Skeletal muscle satellite cell (primary cell): Measurements from ENCODE around the gene ST8SIA1.

ENCODE experiments used
- H3K27me3 ChIP-seq: 2 replicates; pipeline ENCODE4 v1.7.0; 2013; ENCODE audit warnings: low read length; ENCODE audit not compliant: control insufficient read depth, insufficient read depth
- H3K36me3 ChIP-seq: 2 replicates; pipeline ENCODE4 v1.7.0; 2013; ENCODE audit warnings: mild to moderate bottlenecking, control low read depth, low read length; ENCODE audit not compliant: insufficient read depth
- H3K4me1 ChIP-seq: 2 replicates; pipeline ENCODE4 v1.7.0; 2013; ENCODE audit warnings: low read length; ENCODE audit not compliant: control insufficient read depth, insufficient read depth
- H3K4me2 ChIP-seq: 2 replicates; pipeline ENCODE4 v1.7.0; 2013; ENCODE audit warnings: mild to moderate bottlenecking, low read length
- H3K4me3 ChIP-seq: 2 replicates; pipeline ENCODE4 v1.7.0; 2013; ENCODE audit warnings: low read length
- H3K9ac ChIP-seq: 2 replicates; pipeline ENCODE4 v1.7.0; 2013; ENCODE audit warnings: mild to moderate bottlenecking, low read depth, low read length, moderate library complexity
- H3K9me3 ChIP-seq: replicated peaks from 2 replicates; pipeline ENCODE4 v1.7.0; 2013; ENCODE audit warnings: mild to moderate bottlenecking, control low read depth, low read length

The ST8SIA1 gene

DNA sequence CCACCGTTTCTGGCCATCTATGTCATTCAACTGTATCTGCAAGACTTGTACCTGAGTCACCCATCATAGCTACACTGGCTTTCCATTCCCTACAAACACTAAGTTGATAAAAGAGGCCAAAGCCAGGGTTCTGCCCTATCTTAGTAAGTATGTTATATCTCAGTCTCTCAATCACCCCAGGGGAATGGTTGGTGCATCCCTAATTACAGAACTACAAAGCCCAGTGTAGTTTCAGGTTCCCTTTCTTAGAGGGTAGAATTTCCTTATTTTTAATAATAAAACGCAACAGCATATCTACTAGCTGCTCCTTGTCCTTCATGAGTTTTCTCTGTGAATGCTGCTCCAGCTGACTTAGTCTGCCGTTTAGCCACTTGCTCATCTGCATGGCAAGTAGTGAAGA, 57.6 kb downstream of the ST8SIA1 start:
- Histone ChIP-seq H3K4me1 (peaks cover 25% of the 10 kb centered on the region), H3K9me3 (no peaks in the 10 kb centered on the region), H3K9ac (no peak overlapping the region), H3K27me3 (no peaks in the 10 kb centered on the region), H3K36me3 (no peaks in the 10 kb centered on the region), H3K4me2 (no peak overlapping the region), H3K4me3 (no peak overlapping the region)

DNA sequence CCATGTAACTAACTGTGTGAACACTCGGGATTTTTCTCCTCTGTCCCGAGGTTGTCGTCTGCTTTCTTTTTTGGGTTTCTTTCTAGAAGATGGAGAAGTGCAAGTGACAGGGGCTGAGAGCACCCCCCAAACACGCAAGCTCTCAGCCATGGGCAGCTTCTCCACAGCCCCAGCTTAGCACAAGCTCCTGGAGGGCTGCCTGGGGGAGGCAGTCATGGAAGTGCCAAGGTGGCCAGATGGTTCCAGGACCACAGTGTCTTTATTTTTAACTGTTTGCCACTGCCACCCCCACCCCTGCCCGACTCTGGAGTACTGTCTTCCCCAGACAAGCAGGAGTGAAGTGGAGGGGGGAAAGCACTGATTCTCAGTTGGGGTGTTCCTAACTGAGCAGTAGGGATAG, 58.2 kb downstream of the ST8SIA1 start:
- no peaks in the 10 kb centered on the region for H3K36me3 ChIP-seq
- peaks cover 29% of the 10 kb centered on the region for H3K4me1 ChIP-seq
- H3K9ac ChIP-seq, result peak overlapping the region; percentile 64
- H3K9me3 ChIP-seq, result no peaks in the 10 kb centered on the region
- peak overlapping the region; percentile 28 for H3K4me3 ChIP-seq
- H3K27me3 ChIP-seq, result no peaks in the 10 kb centered on the region
- peak overlapping the region; percentile 63 for H3K4me2 ChIP-seq

DNA sequence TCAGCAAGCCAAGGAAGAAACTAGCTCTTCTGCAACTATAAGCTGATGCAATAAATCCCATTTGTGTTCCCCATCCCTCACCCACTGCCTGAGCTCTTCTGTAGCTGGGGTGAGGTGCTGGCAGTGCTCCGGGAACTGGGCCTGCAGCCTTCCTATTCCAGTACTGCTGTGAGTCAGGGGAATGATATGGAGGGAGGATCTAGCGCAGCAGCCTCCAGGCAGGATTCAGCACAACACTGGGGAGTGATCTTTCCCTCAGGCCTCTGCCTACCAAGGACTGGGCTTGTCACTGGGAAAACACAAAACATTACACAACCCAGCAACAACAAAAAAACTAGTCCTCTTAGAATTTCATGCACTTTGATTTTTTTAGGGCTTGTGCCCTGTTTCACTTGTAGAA, 58.7 kb downstream of the ST8SIA1 start:
- Histone ChIP-seq H3K27me3 (no peaks in the 10 kb centered on the region), H3K9me3 (no peaks in the 10 kb centered on the region), H3K9ac (peak overlapping the region; percentile 64), H3K4me1 (peaks cover 33% of the 10 kb centered on the region), H3K4me3 (peak overlapping the region; percentile 28), H3K4me2 (peak overlapping the region; percentile 63), H3K36me3 (no peaks in the 10 kb centered on the region)

DNA sequence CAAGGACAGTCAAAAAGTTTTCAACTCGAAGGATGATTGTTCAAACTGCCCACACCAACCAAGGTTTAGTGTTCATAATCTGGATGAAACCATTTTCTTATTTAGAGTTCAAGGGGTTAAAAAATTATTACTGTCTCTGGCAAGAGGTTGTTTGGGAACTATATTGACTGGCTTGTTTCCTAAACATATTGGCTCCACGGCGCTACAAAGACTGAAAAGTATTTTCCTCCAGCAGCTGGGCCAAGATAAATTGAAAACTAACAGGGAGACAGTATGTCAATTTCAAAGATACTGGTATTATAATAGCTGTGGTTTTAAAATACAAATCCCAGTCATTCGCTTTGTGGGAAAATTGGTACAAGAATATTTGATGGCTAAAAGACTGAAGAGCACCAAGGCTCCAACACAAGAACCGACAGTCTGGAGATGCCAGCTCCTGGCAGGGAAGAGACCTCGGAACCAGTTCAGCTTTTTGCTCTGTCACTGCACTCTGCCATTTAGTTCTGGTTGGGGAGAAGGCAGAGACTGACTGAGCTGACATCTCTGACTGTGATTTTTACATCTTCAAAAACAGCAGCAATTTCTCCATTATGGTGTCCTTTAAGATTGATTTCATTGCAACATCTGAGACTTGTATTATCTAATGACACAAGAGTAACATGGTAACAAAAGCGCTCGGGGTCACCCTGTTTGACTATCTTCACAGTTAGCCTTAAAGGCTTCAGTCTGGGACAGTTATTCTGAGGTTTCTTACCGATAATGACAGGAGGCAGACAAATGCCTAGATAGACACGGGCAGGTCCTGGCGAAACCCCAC, 62.0 kb downstream of the ST8SIA1 start:
- H3K36me3 ChIP-seq, result no peaks in the 10 kb centered on the region
- H3K4me1 ChIP-seq, result peaks cover 36% of the 10 kb centered on the region
- H3K4me3 ChIP-seq, result no peak overlapping the region
- no peaks in the 10 kb centered on the region for H3K27me3 ChIP-seq
- no peak overlapping the region for H3K4me2 ChIP-seq
- H3K9ac ChIP-seq, result no peak overlapping the region
- no peaks in the 10 kb centered on the region for H3K9me3 ChIP-seq

DNA sequence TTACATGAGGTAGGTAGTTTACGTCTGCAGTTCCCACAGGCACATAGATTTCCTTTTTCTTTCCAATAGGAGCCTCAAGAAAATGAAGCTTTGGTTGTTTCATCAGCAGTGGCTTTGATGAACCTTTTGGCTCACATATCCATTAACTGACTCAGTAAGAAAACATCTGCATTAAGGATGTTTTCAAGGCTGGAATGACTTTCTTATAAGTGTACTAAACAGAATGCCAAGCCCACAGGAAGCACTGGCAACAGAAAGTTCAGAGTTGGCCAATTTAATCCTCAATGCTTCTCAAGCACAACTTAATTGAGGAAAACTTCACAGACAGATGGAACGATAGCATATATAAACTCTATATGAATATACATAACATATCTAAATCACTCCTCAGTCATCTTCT, 63.5 kb downstream of the ST8SIA1 start:
- no peak overlapping the region for H3K4me3 ChIP-seq
- H3K27me3 ChIP-seq, result no peaks in the 10 kb centered on the region
- H3K36me3 ChIP-seq, result no peaks in the 10 kb centered on the region
- peak overlapping the region; percentile 43 for H3K4me2 ChIP-seq
- H3K4me1 ChIP-seq, result peaks cover 27% of the 10 kb centered on the region
- H3K9me3 ChIP-seq, result no peaks in the 10 kb centered on the region
- no peak overlapping the region for H3K9ac ChIP-seq

DNA sequence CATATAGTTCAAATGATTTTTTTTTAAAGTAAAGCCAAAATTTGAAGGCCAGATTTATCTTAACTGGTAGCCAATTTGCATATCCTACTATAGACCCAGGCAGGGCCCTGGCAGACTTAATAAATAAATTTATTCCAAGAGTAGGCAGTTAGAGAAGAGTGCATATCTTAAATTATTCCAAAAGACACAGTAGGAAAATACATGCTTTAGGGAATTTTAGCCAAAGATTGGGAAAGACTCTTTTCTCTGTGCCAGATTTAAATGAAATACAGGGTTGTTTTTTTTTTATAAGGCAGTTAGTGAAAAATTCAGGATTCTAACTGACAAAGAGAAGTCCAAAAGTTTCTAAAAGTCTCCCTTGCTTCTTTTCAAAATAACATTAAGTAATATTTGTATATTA, 65.5 kb downstream of the ST8SIA1 start:
- H3K4me1 ChIP-seq, result peaks cover 20% of the 10 kb centered on the region
- no peak overlapping the region for H3K4me3 ChIP-seq
- H3K9me3 ChIP-seq, result no peaks in the 10 kb centered on the region
- no peak overlapping the region for H3K9ac ChIP-seq
- H3K27me3 ChIP-seq, result no peaks in the 10 kb centered on the region
- H3K4me2 ChIP-seq, result no peak overlapping the region
- no peaks in the 10 kb centered on the region for H3K36me3 ChIP-seq

DNA sequence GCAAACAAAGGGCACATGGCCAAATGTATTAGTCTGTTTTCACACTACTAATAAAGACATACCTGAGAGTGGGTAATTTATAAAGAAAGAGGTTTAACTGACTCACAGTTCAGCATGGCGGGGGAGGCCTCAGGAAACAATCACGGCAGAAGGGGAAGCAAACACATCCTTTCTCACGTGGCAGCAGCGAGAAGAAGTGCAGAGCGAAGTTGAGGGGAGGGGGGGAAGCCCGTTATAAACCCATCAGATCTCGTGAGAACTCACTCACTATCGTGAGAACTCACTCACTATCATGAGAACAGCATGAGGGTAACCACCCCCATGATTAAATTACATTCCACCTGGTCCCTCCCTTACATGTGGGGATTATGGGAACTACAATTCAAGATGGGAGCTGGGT, 66.1 kb downstream of the ST8SIA1 start:
- no peak overlapping the region for H3K9ac ChIP-seq
- no peaks in the 10 kb centered on the region for H3K9me3 ChIP-seq
- no peak overlapping the region for H3K4me2 ChIP-seq
- H3K4me1 ChIP-seq, result peaks cover 20% of the 10 kb centered on the region
- H3K27me3 ChIP-seq, result no peaks in the 10 kb centered on the region
- no peak overlapping the region for H3K4me3 ChIP-seq
- H3K36me3 ChIP-seq, result no peaks in the 10 kb centered on the region

DNA sequence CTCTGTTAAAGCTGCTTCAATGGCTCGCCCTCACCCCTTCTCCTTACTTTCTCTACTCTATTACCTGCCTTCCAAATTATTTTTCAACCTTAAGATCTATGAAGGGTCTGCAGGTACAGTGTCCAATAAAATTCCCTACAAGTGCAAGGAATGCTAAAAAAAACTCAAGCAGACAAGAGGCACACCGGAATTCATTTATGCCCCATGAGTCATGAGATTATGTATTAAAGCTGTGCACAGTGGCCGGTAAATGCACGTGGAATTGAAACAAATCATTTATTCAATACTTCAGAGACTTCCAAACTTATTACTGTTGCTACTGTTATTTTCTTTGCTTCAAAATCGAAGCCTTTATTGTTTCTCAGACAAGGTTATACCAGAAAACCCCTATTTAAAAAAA, 68.4 kb downstream of the ST8SIA1 start:
- no peaks in the 10 kb centered on the region for H3K36me3 ChIP-seq
- peaks cover 12% of the 10 kb centered on the region for H3K4me1 ChIP-seq
- H3K4me2 ChIP-seq, result no peak overlapping the region
- no peaks in the 10 kb centered on the region for H3K9me3 ChIP-seq
- no peak overlapping the region for H3K4me3 ChIP-seq
- no peaks in the 10 kb centered on the region for H3K27me3 ChIP-seq
- no peak overlapping the region for H3K9ac ChIP-seq

DNA sequence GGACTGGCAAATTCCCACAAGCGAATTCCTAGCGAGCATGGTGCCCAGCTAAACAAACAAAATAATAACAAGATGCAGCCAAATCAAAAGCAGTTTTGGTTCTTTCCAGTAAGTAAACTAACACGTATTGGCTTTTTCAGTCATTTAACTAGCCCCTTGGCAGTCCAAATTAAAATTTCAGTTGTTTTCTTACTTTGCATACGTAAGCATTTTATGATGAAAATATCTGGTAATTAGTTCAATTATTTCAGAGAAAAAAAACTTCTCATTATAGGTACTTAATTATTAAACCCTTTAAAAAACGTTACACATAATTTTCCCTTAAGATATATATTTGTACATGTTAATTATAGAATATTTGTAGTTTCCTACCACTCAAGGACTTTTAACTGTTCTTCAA, 70.1 kb downstream of the ST8SIA1 start:
- Histone ChIP-seq H3K36me3 (no peaks in the 10 kb centered on the region), H3K4me3 (no peak overlapping the region), H3K9me3 (no peaks in the 10 kb centered on the region), H3K4me2 (no peak overlapping the region), H3K27me3 (no peaks in the 10 kb centered on the region), H3K9ac (no peak overlapping the region), H3K4me1 (peaks cover 8% of the 10 kb centered on the region)

DNA sequence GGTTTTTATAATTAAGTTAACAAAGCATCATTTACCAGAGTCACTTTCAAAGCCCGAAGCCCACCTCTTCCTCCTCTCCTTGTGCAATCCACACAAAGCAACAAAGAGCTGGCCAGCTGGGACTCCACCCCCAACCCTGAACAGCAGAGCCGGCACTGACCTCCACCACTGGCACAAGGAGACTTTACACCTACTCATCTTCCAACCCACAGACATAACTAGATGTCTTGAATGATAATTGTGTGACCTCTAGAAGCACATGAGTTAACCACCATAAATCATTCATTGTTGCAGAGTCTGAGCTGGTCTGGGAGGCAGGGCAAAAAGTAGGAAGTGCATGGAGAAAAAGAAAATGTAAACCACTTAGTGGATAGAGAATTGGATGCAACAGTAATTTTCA, 72.2 kb downstream of the ST8SIA1 start:
- Histone ChIP-seq H3K27me3 (no peaks in the 10 kb centered on the region), H3K36me3 (no peaks in the 10 kb centered on the region), H3K4me1 (peaks cover 8% of the 10 kb centered on the region), H3K9ac (no peak overlapping the region), H3K4me2 (no peak overlapping the region), H3K4me3 (no peak overlapping the region), H3K9me3 (no peaks in the 10 kb centered on the region)

DNA sequence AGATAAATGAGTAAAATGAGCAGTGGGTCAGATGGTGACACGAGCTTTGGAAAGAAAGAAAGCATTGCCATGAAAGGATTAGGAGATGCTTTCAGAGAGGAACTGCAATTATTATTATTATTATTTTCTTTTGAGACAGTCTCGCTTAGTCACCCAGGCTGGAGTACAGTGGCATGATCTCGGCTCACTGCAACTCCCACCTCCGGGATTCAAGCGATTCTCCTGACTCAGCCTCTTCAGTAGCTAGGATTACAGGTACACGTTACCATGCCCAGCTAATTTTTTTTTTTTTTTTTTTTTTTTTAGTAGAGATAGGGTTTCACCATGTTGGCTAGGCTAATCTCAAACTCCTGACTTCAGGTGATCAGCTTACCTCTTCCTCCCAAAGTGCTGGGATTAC, 77.4 kb downstream of the ST8SIA1 start:
- Histone ChIP-seq H3K9me3 (no peaks in the 10 kb centered on the region), H3K27me3 (peaks cover 6% of the 10 kb centered on the region), H3K4me1 (peaks cover under 1% of the 10 kb centered on the region), H3K4me3 (no peak overlapping the region), H3K9ac (no peak overlapping the region), H3K4me2 (no peak overlapping the region), H3K36me3 (no peaks in the 10 kb centered on the region)

DNA sequence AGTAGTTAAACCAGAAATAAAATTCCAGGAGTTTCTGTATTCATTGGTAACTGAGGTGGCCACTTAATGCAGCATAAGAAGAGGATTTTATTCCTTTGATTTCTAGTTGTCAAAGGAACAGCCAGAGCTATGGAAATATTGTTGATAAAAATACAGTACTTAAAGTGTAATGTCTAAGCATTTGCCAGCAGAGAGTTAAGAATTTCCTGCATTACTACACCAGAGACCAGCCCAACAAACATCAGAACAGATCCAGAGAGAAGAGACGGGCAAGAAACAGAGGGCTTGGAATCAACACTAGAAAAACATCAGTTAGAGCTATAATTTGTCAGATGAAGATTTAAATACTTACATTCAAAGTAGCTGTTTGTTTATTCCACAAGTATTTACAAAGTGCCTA, 77.9 kb downstream of the ST8SIA1 start:
- H3K4me2 ChIP-seq, result no peak overlapping the region
- no peaks in the 10 kb centered on the region for H3K9me3 ChIP-seq
- H3K36me3 ChIP-seq, result no peaks in the 10 kb centered on the region
- H3K4me3 ChIP-seq, result no peak overlapping the region
- no peak overlapping the region for H3K9ac ChIP-seq
- no peaks in the 10 kb centered on the region for H3K4me1 ChIP-seq
- peaks cover 6% of the 10 kb centered on the region for H3K27me3 ChIP-seq
